Glutamatergic neuron (in vitro differentiated cells): ENCODE data around the gene HRH3. TPM values are rescaled to one million over a fixed set of nuclear protein-coding genes. Genes with fewer than 3 reads are reported as not detected.

Source experiments
- DNase-seq: peaks from one replicate; pipeline ENCODE4 v3.0.0; 2022
- H3K27ac Mint-ChIP-seq: one replicate; pipeline ENCODE4 v1.8.0; 2020; ENCODE audit warnings: mild to moderate bottlenecking, mixed read lengths, inconsistent platforms; ENCODE audit not compliant: unreplicated experiment
- H3K27me3 Mint-ChIP-seq: one replicate; pipeline ENCODE4 v1.8.0; 2020; ENCODE audit warnings: mild to moderate bottlenecking, moderate library complexity, mixed read lengths, inconsistent platforms; ENCODE audit not compliant: unreplicated experiment
- H3K36me3 Mint-ChIP-seq: one replicate; pipeline ENCODE4 v1.8.0; 2020; ENCODE audit warnings: mild to moderate bottlenecking, mixed read lengths, inconsistent platforms; ENCODE audit not compliant: unreplicated experiment
- H3K4me1 Mint-ChIP-seq: one replicate; pipeline ENCODE4 v1.8.0; 2020; ENCODE audit warnings: mild to moderate bottlenecking, low read depth, mixed read lengths, inconsistent platforms; ENCODE audit not compliant: unreplicated experiment
- H3K4me3 Mint-ChIP-seq: one replicate; pipeline ENCODE4 v1.8.0; 2020; ENCODE audit warnings: mild to moderate bottlenecking, mixed read lengths, inconsistent platforms; ENCODE audit not compliant: unreplicated experiment
- H3K9me3 Mint-ChIP-seq: one replicate; pipeline ENCODE4 v1.8.0; 2020; ENCODE audit warnings: mild to moderate bottlenecking, moderate library complexity, mixed read lengths, inconsistent platforms; ENCODE audit not compliant: unreplicated experiment
- total RNA-seq: library from RNA; stranded (reverse); fragmentation: NEBNext Ultra II Directional; extraction: Animal tissue kit (Norgen Biotek cat#: 25700); gene quantifications from one replicate; pipeline ENCODE4 v1.2.1, GENCODE V29; 2021; ENCODE audit not compliant: unreplicated experiment
- TF ChIP-seq, protein P1 (sequence below): fragments of 200-600 bp; sonication (generic); IDR thresholded peaks from one replicate; pipeline ENCODE4 v1.5.0; 2021; ENCODE audit not compliant: partially characterized antibody, unreplicated experiment

HRH3 gene
- total RNA-seq, 1 donor from 2014 or later, result 13.7 TPM

DNA sequence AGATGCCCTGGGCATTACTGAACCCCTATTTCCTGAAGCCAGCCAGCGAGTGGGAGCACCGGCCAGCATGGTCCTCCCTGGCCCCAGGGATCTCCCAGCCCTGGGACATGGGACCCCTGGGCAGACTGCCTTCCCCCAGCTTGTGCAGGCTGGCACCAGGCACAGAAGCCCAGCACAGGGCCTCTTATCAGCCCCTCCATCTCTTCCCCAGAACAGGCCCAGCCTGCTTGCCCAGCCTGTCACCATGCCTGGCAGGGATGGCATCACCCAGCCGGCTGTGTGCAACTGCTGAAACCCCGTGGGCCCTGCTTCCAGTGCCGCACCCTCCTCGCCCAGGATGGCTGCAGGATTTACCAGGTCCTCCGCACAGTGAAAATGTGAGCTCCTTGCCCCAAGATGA, 12.1 kb upstream of the HRH3 start:
- TF ChIP-seq, protein P1, sequence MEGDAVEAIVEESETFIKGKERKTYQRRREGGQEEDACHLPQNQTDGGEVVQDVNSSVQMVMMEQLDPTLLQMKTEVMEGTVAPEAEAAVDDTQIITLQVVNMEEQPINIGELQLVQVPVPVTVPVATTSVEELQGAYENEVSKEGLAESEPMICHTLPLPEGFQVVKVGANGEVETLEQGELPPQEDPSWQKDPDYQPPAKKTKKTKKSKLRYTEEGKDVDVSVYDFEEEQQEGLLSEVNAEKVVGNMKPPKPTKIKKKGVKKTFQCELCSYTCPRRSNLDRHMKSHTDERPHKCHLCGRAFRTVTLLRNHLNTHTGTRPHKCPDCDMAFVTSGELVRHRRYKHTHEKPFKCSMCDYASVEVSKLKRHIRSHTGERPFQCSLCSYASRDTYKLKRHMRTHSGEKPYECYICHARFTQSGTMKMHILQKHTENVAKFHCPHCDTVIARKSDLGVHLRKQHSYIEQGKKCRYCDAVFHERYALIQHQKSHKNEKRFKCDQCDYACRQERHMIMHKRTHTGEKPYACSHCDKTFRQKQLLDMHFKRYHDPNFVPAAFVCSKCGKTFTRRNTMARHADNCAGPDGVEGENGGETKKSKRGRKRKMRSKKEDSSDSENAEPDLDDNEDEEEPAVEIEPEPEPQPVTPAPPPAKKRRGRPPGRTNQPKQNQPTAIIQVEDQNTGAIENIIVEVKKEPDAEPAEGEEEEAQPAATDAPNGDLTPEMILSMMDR, result no peak
- no peak for DNase-seq
- Mint-ChIP-seq H3K27me3 (peaks cover 4% of the 10 kb centered on the region), H3K36me3 (no peaks in the 10 kb centered on the region), H3K4me3 (no peak overlapping the region), H3K4me1 (no peaks in the 10 kb centered on the region), H3K9me3 (no peaks in the 10 kb centered on the region), H3K27ac (no peak overlapping the region)

DNA sequence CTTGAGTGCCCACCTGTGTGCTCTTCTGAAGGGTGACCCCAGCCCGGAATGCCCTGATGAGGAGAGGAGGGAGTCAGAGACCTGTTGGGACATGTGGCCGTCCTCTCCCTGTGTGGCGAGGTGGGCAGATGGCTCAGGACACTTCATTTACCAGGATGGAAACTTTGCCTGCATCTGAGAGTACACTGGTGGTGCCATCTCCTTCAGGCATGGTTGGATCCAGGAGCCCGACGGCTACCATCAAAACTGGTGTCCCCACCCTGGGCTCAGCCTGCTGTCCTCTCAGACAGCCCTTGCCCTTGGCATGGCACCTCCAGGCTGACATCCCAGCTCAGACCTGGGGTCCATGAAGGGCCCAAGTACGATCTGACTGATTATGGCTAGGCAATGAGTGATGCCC, 11.2 kb upstream of the HRH3 start:
- Mint-ChIP-seq H3K4me3 (no peak overlapping the region), H3K36me3 (no peaks in the 10 kb centered on the region), H3K27me3 (peaks cover 4% of the 10 kb centered on the region), H3K4me1 (peaks cover 1% of the 10 kb centered on the region), H3K27ac (no peak overlapping the region), H3K9me3 (peaks cover 2% of the 10 kb centered on the region)
- no peak for DNase-seq
- TF ChIP-seq, protein P1, result no peak

DNA sequence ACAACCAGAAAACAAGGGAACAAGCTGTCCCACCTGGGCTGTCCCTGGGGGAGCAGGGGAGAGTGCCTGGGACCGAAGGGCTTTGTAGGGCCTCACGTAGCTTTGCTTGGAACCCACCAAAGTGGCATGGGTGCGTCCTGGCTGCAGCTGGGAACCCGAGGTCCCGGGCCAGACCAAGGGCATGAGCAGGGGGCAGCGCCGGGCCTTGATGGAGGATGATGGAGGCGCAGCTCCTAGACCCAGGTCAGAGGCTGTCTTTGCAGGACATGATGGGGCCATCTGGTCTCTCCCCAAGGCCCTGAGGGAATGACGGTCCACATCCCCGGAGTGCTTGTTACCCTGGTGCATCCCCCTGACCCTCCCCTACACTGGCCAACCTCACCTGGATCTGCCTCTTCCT, 10.6 kb upstream of the HRH3 start:
- no peak for DNase-seq
- Mint-ChIP-seq H3K27ac (no peak overlapping the region), H3K36me3 (no peaks in the 10 kb centered on the region), H3K27me3 (peaks cover 4% of the 10 kb centered on the region), H3K4me1 (peaks cover 1% of the 10 kb centered on the region), H3K4me3 (no peak overlapping the region), H3K9me3 (peaks cover 2% of the 10 kb centered on the region)
- TF ChIP-seq, protein P1, result no peak

DNA sequence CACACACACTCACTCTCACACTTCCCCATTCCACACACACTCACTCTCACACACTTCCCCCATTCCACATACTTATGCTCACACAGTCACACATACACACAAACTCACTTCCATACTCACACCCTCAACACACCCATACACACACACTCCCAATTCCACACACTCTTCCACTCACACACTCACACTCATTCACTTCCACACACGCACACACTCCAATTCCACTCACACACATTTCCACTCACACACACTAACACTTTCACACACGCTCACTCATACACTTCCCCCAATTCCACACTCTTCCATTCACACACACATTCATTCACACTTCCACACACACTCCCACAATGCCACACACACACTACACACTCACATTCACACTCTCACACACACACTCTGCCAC, 10.2 kb upstream of the HRH3 start:
- Mint-ChIP-seq H3K27me3 (peaks cover 4% of the 10 kb centered on the region), H3K27ac (no peak overlapping the region), H3K4me3 (no peak overlapping the region), H3K9me3 (peaks cover 2% of the 10 kb centered on the region), H3K36me3 (no peaks in the 10 kb centered on the region), H3K4me1 (peaks cover 1% of the 10 kb centered on the region)
- DNase-seq, result no peak
- TF ChIP-seq, protein P1, result no peak

DNA sequence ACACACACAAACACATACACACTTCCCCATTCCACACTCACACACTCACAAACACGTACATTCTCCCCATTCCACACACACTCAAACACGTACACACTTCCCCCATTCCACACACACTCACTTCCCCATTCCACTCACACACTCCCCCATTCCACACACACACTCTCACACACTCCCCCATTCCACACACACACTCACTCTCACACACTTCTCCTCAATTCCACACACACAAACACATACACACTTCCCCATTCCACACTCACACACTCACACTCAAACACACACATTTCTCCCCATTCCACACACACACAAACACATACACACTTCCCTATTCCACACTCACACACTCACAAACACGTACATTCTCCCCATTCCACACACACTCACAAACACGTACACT, 9.6 kb upstream of the HRH3 start:
- DNase-seq, result no peak
- peaks cover 2% of the 10 kb centered on the region for H3K9me3 Mint-ChIP-seq
- H3K27me3 Mint-ChIP-seq, result peaks cover 6% of the 10 kb centered on the region
- TF ChIP-seq, protein P1, result no peak
- no peak overlapping the region for H3K27ac Mint-ChIP-seq
- H3K4me3 Mint-ChIP-seq, result no peak overlapping the region
- no peaks in the 10 kb centered on the region for H3K36me3 Mint-ChIP-seq
- peaks cover 1% of the 10 kb centered on the region for H3K4me1 Mint-ChIP-seq
